GM12878 (cell line): ENCODE results near the gene ARHGEF18. TPM values are rescaled to one million over a fixed set of nuclear protein-coding genes. Genes with fewer than 3 reads are reported as not detected.

Source experiments
- ATAC-seq: fragments of 200-7000 bp; cut with Tn5 transposase; 3 replicates; pipeline ENCODE4 v1.9.1; 2020; ENCODE audit warnings: mild to moderate bottlenecking, moderate library complexity
- BruUV-seq: library from RNA; stranded (reverse); fragments of 400-500 nt; replicated peaks from 2 replicates; lab custom pipeline; 2021; lab: Mats Ljungman, UMichigan
- CTCF ChIA-PET: fragments of 300-600 bp; sonication (Branson Sonifier 250); formaldehyde crosslinking; extraction: SDS; loops from one replicate; lab custom pipeline; 2021; ENCODE audit warnings: inconsistent platforms; lab: Yijun Ruan, JAX
- POLR2A ChIA-PET: fragments of 350-600 bp; formaldehyde crosslinking; extraction: SDS; loops from one replicate; lab custom pipeline; 2021; ENCODE audit warnings: inconsistent platforms; lab: Charles Lee
- RAD21 ChIA-PET: fragments of 300-600 bp; sonication (Branson Sonifier 250); formaldehyde crosslinking; loops from one replicate; lab custom pipeline; 2023; ENCODE audit warnings: antibody characterized with exemption; ENCODE audit not compliant: unreplicated experiment; lab: Charles Lee
- SMC1A ChIA-PET: fragments of 300-600 bp; sonication (Branson Sonifier 250); formaldehyde crosslinking; loops from one replicate; lab custom pipeline; 2023; ENCODE audit not compliant: unreplicated experiment, uncharacterized antibody; lab: Charles Lee
- DNase-seq: peaks from one replicate; pipeline ENCODE4 v3.0.0-alpha.2; 2011; ENCODE audit warnings: low read depth, low spot score
- FAIRE-seq: peaks from 3 replicates; lab custom pipeline; 2011; peaks lifted over from hg19 to GRCh38; lab: Jason Lieb, UNC
- H2AFZ ChIP-seq: 2 replicates; pipeline ENCODE4 v1.6.0; 2011; ENCODE audit warnings: low read depth, low read length, control low read depth; ENCODE audit not compliant: control insufficient read depth
- H3K27ac ChIP-seq: 2 replicates; pipeline ENCODE4 v1.5.1; 2011; ENCODE audit warnings: control low read depth; ENCODE audit not compliant: control insufficient read depth, insufficient read depth
- H3K27me3 ChIP-seq, 2 experiments: replicated peaks in 1 of 2; 2 replicates each; pipeline versions ENCODE4 v1.6.0 to v1.6.1; 2011; ENCODE audit warnings: low read length in 1 of 2; ENCODE audit not compliant: control insufficient read depth in 2 of 2, insufficient read depth in 2 of 2
- H3K36me3 ChIP-seq, 2 experiments: 2 replicates each; pipeline ENCODE4 v1.5.1; 2011; ENCODE audit warnings: low read length in 1 of 2; ENCODE audit not compliant: control insufficient read depth in 2 of 2, insufficient read depth in 2 of 2
- H3K4me1 ChIP-seq: 2 replicates; pipeline ENCODE4 v1.6.1; 2011; ENCODE audit warnings: mild to moderate bottlenecking, low read length, moderate library complexity, mixed read lengths; ENCODE audit not compliant: control insufficient read depth, insufficient read depth
- H3K4me2 ChIP-seq: 2 replicates; pipeline ENCODE4 v1.6.0; 2011; ENCODE audit warnings: control low read depth; ENCODE audit not compliant: control insufficient read depth, insufficient read depth
- H3K4me3 ChIP-seq: fragments of 200-600 bp; sonication (generic); 2 replicates; pipeline ENCODE4 v1.5.1; 2016
- H3K79me2 ChIP-seq: 2 replicates; pipeline ENCODE4 v1.6.0; 2011; ENCODE audit warnings: low read length; ENCODE audit not compliant: control insufficient read depth, insufficient read depth
- H3K9ac ChIP-seq: 2 replicates; pipeline ENCODE4 v1.8.0; 2011; ENCODE audit warnings: low read length, control low read depth, mixed read lengths; ENCODE audit not compliant: control insufficient read depth, insufficient read depth
- H3K9me3 ChIP-seq: replicated peaks from 3 replicates; pipeline ENCODE4 v1.5.1; 2011; ENCODE audit warnings: mild to moderate bottlenecking, low read length; ENCODE audit not compliant: control insufficient read depth, insufficient read depth
- H4K20me1 ChIP-seq: 2 replicates; pipeline ENCODE4 v1.6.0; 2011; ENCODE audit not compliant: control insufficient read depth, insufficient read depth
- CHD1 ChIP-seq: IDR thresholded peaks from 2 replicates; pipeline ENCODE4 v1.6.1; 2012; ENCODE audit warnings: low read depth, low read length, improper control_type of control experiment
- CHD4 ChIP-seq: fragments of 200-600 bp; sonication (generic); IDR thresholded peaks from 2 replicates; pipeline ENCODE4 v1.6.1; 2016; ENCODE audit warnings: mild to moderate bottlenecking
- HDAC6 ChIP-seq: fragments of 200-600 bp; sonication (generic); IDR thresholded peaks from one replicate; pipeline ENCODE4 v1.8.0; 2017; ENCODE audit warnings: antibody characterized with exemption; ENCODE audit not compliant: unreplicated experiment
- RAD21 ChIP-seq: IDR thresholded peaks from 2 replicates; pipeline ENCODE4 v1.6.1; 2011; ENCODE audit warnings: mild to moderate bottlenecking, low read depth, low read length, moderate library complexity; ENCODE audit not compliant: insufficient read depth
- SMARCA5 ChIP-seq: fragments of 450-650 bp; IDR thresholded peaks from 2 replicates; pipeline ENCODE4 v1.6.1; 2017; ENCODE audit warnings: mild to moderate bottlenecking
- SMC3 ChIP-seq: IDR thresholded peaks from 2 replicates; pipeline ENCODE4 v1.6.1; 2011; ENCODE audit warnings: low read length, improper control_type of control experiment, borderline replicate concordance
- WGBS: methylation state at CpG from one replicate; pipeline ENCODE4 v1.1.6; 2016; ENCODE audit warnings: low lambda C conversion rate; ENCODE audit not compliant: insufficient replicate concordance, insufficient coverage; ENCODE audit errors: missing lambda C conversion rate; 5-methylcytosine and 5-hydroxymethylcytosine counted together
- in situ Hi-C: fragments of 300-500 bp; cut with MboI; formaldehyde crosslinking; loops from 9 replicates; pipeline ENCODE4 v1.14.3; 2018; ENCODE audit warnings: mixed read lengths
- intact Hi-C: fragments of 100-400 bp; cut with micrococcal nuclease; formaldehyde crosslinking; loops from one replicate; pipeline ENCODE4 v1.14.2; 2022; ENCODE audit not compliant: unreplicated experiment
- polyA plus RNA-seq, 11 experiments: library from polyadenylated mRNA; depleted of rRNA in 4 of 11; unstranded in 6 of 11; stranded (reverse) in 5 of 11; fragments of >200 nt; fragmentation: Nextera tagmentation in 4 of 11; fragmentation: Illumina TruSeq in 1 of 11; extraction: Ambion mirVana in 4 of 11; extraction: Trizol in 1 of 11; gene quantifications; 1 replicate in 1 of 11; 2 replicates in 10 of 11; pipeline versions ENCODE4 v1.2.1 to v1.2.3, GENCODE V29; 2011 to 2016; ENCODE audit warnings: inconsistent platforms in 2 of 11, missing spikeins in 2 of 11, low read depth in 1 of 11
- total RNA-seq, 4 experiments: library from RNA; depleted of rRNA in 3 of 4; stranded (reverse); fragments of >200 nt in 3 of 4; fragmentation: Illumina TruSeq in 1 of 4; extraction: Trizol in 1 of 4; gene quantifications; 2 replicates each; pipeline versions ENCODE4 v1.2.1 to v1.2.3, GENCODE V29; 2013 to 2021
- TF ChIP-seq, protein P1 (sequence below): fragments of 450-650 bp; IDR thresholded peaks from 2 replicates; pipeline ENCODE4 v1.6.1; 2016; ENCODE audit warnings: mild to moderate bottlenecking
- TF ChIP-seq, protein P2 (sequence below): IDR thresholded peaks from 2 replicates; pipeline ENCODE4 v1.6.1; 2011; ENCODE audit warnings: low read depth, mild to moderate bottlenecking, low read length, moderate library complexity, borderline replicate concordance; ENCODE audit errors: extremely low read depth
- TF ChIP-seq, protein P3 (sequence below): fragments of 450-650 bp; IDR thresholded peaks from 2 replicates; pipeline ENCODE4 v1.6.1; 2016; ENCODE audit warnings: mild to moderate bottlenecking, moderate library complexity, borderline replicate concordance
- TF ChIP-seq, protein P4 (sequence below): fragments of 450-650 bp; IDR thresholded peaks from 2 replicates; pipeline ENCODE4 v1.6.1; 2017; ENCODE audit warnings: mild to moderate bottlenecking, low read depth, inconsistent platforms; ENCODE audit not compliant: poor library complexity, severe bottlenecking

Gene ARHGEF18
- total and polyA plus RNA-seq, 10 of the 15 experiments (the other 5 are each of a cell fraction or from before 2014, with no cell fraction given): 0.31 to 32.3 (median 13.4) TPM

DNA sequence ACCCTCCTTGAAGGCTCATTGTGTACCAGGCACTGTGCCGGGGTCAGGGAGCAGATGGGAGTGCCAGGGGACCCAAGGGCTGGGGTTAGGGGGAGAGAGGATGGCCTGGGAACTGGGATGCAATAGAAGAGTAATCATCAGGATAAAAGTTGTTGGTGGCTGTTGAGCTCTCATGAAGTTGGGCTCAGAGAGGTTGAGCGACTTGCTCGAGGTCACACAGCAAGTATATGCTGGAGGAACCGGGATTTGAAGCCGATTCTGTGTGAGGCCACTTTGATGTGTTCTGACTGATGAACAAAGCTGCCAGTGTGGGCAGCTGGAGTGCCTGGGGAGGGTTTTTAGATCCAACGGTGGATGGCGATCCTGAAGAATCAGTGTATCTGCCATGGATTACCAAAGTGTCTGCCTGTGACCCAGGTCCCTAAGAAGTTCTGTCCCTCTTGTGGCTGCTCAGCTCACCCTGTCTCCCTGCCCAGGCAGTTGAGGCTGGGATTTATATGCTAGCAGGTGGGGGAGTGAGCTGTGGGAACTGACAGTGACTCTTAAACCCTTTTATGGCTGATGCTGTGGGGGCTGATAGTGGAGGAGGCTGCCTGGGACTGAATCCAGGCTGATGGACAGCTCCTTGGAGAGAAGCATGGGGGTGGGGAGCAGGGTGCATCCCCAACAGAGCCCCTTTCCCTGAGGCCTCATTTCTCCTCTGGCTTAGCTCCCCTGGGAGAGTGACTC is 8.3 kb downstream of the ARHGEF18 start:
- ChIA-PET POLR2A (interaction anchor here (0.8 kb wide), 1 partner anchor 29 kb away, joined by 3 read pairs; no protein-coding TSS in a partner anchor), CTCF (interaction anchor here (0.6 to 5.1 kb wide), 6 partner anchors 10 to 324 kb away, joined by 3 to 60 read pairs (median 6); partner anchors contain the start of gene TRAPPC5), SMC1A (interaction anchor here (1.0 to 1.3 kb wide), 2 partner anchors 211 to 239 kb away, joined by 3 to 4 read pairs; no protein-coding TSS in a partner anchor), RAD21 (interaction anchor here (1.0 kb wide), 1 partner anchor 10 kb away, joined by 3 read pairs; no protein-coding TSS in a partner anchor)
- intact Hi-C loops (no loop called here), in situ Hi-C loops (no loop called here)
- Histone ChIP-seq H3K9ac (no peak overlapping the region), H2AFZ (no peak overlapping the region), H3K4me3 (no peak overlapping the region), H3K9me3 (peaks cover 2% of the 10 kb centered on the region), H3K27ac (no peak overlapping the region), H3K36me3 (no peaks in the 10 kb centered on the region), H3K4me1 (peaks cover 9% of the 10 kb centered on the region), H3K27me3 (no peaks in the 10 kb centered on the region), H4K20me1 (no peaks in the 10 kb centered on the region), H3K79me2 (no peaks in the 10 kb centered on the region), H3K4me2 (no peak overlapping the region)
- no TSS peak for BruUV-seq
- WGBS: 91% methylated on average over 7 of the region's 7 CpGs
- DNase-seq (no peak), ATAC-seq (no peak), FAIRE-seq (no peak)
- TF ChIP-seq, protein P1, sequence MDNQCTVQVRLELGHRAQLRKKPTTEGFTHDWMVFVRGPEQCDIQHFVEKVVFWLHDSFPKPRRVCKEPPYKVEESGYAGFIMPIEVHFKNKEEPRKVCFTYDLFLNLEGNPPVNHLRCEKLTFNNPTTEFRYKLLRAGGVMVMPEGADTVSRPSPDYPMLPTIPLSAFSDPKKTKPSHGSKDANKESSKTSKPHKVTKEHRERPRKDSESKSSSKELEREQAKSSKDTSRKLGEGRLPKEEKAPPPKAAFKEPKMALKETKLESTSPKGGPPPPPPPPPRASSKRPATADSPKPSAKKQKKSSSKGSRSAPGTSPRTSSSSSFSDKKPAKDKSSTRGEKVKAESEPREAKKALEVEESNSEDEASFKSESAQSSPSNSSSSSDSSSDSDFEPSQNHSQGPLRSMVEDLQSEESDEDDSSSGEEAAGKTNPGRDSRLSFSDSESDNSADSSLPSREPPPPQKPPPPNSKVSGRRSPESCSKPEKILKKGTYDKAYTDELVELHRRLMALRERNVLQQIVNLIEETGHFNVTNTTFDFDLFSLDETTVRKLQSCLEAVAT: no peak
- TF ChIP-seq, protein P2, sequence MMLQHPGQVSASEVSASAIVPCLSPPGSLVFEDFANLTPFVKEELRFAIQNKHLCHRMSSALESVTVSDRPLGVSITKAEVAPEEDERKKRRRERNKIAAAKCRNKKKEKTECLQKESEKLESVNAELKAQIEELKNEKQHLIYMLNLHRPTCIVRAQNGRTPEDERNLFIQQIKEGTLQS: no peak
- TF ChIP-seq HDAC6: no peak
- TF ChIP-seq, protein P3, sequence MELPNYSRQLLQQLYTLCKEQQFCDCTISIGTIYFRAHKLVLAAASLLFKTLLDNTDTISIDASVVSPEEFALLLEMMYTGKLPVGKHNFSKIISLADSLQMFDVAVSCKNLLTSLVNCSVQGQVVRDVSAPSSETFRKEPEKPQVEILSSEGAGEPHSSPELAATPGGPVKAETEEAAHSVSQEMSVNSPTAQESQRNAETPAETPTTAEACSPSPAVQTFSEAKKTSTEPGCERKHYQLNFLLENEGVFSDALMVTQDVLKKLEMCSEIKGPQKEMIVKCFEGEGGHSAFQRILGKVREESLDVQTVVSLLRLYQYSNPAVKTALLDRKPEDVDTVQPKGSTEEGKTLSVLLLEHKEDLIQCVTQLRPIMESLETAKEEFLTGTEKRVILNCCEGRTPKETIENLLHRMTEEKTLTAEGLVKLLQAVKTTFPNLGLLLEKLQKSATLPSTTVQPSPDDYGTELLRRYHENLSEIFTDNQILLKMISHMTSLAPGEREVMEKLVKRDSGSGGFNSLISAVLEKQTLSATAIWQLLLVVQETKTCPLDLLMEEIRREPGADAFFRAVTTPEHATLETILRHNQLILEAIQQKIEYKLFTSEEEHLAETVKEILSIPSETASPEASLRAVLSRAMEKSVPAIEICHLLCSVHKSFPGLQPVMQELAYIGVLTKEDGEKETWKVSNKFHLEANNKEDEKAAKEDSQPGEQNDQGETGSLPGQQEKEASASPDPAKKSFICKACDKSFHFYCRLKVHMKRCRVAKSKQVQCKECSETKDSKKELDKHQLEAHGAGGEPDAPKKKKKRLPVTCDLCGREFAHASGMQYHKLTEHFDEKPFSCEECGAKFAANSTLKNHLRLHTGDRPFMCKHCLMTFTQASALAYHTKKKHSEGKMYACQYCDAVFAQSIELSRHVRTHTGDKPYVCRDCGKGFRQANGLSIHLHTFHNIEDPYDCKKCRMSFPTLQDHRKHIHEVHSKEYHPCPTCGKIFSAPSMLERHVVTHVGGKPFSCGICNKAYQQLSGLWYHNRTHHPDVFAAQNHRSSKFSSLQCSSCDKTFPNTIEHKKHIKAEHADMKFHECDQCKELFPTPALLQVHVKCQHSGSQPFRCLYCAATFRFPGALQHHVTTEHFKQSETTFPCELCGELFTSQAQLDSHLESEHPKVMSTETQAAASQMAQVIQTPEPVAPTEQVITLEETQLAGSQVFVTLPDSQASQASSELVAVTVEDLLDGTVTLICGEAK: no peak
- no peak for TF ChIP-seq SMC3
- TF ChIP-seq CHD1: no peak
- no peak for TF ChIP-seq SMARCA5
- TF ChIP-seq, protein P4, sequence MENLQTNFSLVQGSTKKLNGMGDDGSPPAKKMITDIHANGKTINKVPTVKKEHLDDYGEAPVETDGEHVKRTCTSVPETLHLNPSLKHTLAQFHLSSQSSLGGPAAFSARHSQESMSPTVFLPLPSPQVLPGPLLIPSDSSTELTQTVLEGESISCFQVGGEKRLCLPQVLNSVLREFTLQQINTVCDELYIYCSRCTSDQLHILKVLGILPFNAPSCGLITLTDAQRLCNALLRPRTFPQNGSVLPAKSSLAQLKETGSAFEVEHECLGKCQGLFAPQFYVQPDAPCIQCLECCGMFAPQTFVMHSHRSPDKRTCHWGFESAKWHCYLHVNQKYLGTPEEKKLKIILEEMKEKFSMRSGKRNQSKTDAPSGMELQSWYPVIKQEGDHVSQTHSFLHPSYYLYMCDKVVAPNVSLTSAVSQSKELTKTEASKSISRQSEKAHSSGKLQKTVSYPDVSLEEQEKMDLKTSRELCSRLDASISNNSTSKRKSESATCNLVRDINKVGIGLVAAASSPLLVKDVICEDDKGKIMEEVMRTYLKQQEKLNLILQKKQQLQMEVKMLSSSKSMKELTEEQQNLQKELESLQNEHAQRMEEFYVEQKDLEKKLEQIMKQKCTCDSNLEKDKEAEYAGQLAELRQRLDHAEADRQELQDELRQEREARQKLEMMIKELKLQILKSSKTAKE: no peak
- TF ChIP-seq RAD21: no peak
- TF ChIP-seq CHD4: no peak
